H1 (cell line): ENCODE measurements around the gene KRTAP10-2. TPM values are rescaled to one million over a fixed set of nuclear protein-coding genes. Genes with fewer than 3 reads are reported as not detected.

Experiments used
- CTCF ChIA-PET: fragments of 300-600 bp; sonication (Branson Sonifier 250); formaldehyde crosslinking; loops from one replicate; lab custom pipeline; 2021; ENCODE audit not compliant: partially characterized antibody; lab: Charles Lee
- POLR2A ChIA-PET: fragments of 300-600 bp; sonication (Branson Sonifier 250); formaldehyde crosslinking; loops from one replicate; lab custom pipeline; 2021; ENCODE audit warnings: inconsistent platforms; ENCODE audit not compliant: partially characterized antibody; lab: Charles Lee
- DNase-seq, 2 experiments: peaks; one replicate each; pipeline versions ENCODE4 v3.0.0 to v3.0.0-alpha.2; 2010 to 2022; ENCODE audit warnings: low spot score in 2 of 2, low read depth in 1 of 2, mixed read lengths in 1 of 2
- FAIRE-seq: peaks from 2 replicates; lab custom pipeline; 2011; peaks lifted over from hg19 to GRCh38; lab: Jason Lieb, UNC
- H2AFZ ChIP-seq: 2 replicates; pipeline ENCODE4 v1.8.1; 2012; ENCODE audit warnings: low read length, inconsistent platforms
- H2AK5ac ChIP-seq: 2 replicates; pipeline ENCODE4 v1.6.1; 2013; ENCODE audit warnings: low read depth, low read length
- H2BK120ac ChIP-seq: replicated peaks from 2 replicates; pipeline ENCODE3; 2013; ENCODE audit warnings: low read depth, low read length, inconsistent platforms
- H2BK12ac ChIP-seq: 2 replicates; pipeline ENCODE4 v1.6.1; 2013; ENCODE audit warnings: low read depth, low read length
- H2BK15ac ChIP-seq: 2 replicates; pipeline ENCODE4 v1.6.1; 2013; ENCODE audit warnings: low read length
- H2BK20ac ChIP-seq: 2 replicates; pipeline ENCODE4 v1.6.1; 2013; ENCODE audit warnings: low read length
- H2BK5ac ChIP-seq: 2 replicates; pipeline ENCODE4 v1.6.1; 2013; ENCODE audit warnings: low read depth, low read length
- H3K14ac ChIP-seq: 2 replicates; pipeline ENCODE4 v1.6.1; 2013; ENCODE audit warnings: inconsistent platforms; ENCODE audit not compliant: insufficient read length
- H3K18ac ChIP-seq: 2 replicates; pipeline ENCODE4 v1.6.1; 2013; ENCODE audit warnings: low read length; ENCODE audit errors: extremely low read depth
- H3K23ac ChIP-seq: 2 replicates; pipeline ENCODE4 v1.6.1; 2013; ENCODE audit warnings: inconsistent platforms; ENCODE audit not compliant: insufficient read length
- H3K23me2 ChIP-seq: 2 replicates; pipeline ENCODE4 v1.6.1; 2013; ENCODE audit warnings: low read depth, low read length
- H3K27ac ChIP-seq: 2 replicates; pipeline ENCODE4 v1.6.1; 2011; ENCODE audit warnings: low read depth, low read length, inconsistent platforms
- H3K27me3 ChIP-seq, 4 experiments: replicated peaks in 1 of 4; 1 replicate in 1 of 4; 2 replicates in 3 of 4; pipeline versions ENCODE4 v1.6.1 to v1.8.1; 2011 to 2013; ENCODE audit warnings: low read length in 3 of 4, mild to moderate bottlenecking in 3 of 4, inconsistent platforms in 2 of 4, mixed read lengths in 2 of 4, moderate library complexity in 1 of 4; ENCODE audit not compliant: control insufficient read depth in 3 of 4, insufficient read depth in 3 of 4; ENCODE audit errors: extremely low read depth in 1 of 4
- H3K36me3 ChIP-seq, 4 experiments: 2 replicates each; pipeline versions ENCODE4 v1.6.1 to v1.8.1; 2011 to 2013; ENCODE audit warnings: mild to moderate bottlenecking in 4 of 4, low read length in 3 of 4, moderate library complexity in 2 of 4, control low read depth in 1 of 4, inconsistent platforms in 1 of 4; ENCODE audit not compliant: insufficient read depth in 4 of 4, control insufficient read depth in 2 of 4
- H3K4ac ChIP-seq: replicated peaks from 2 replicates; pipeline ENCODE3; 2013; ENCODE audit warnings: low read length, low read depth, mixed read lengths, inconsistent platforms; ENCODE audit not compliant: insufficient read length
- H3K4me1 ChIP-seq, 4 experiments: replicated peaks in 1 of 4; 1 replicate in 1 of 4; 2 replicates in 3 of 4; pipeline versions ENCODE4 v1.6.1 to v1.8.1; 2011 to 2013; ENCODE audit warnings: low read length in 3 of 4, inconsistent platforms in 2 of 4, mixed read lengths in 1 of 4; ENCODE audit not compliant: insufficient read depth in 4 of 4, control insufficient read depth in 3 of 4
- H3K4me2 ChIP-seq, 2 experiments: 2 replicates each; pipeline versions ENCODE4 v1.6.1 to v1.8.1; 2011 to 2013; ENCODE audit warnings: low read depth in 2 of 2, low read length in 2 of 2, control low read depth in 1 of 2, inconsistent platforms in 1 of 2, mild to moderate bottlenecking in 1 of 2; ENCODE audit not compliant: insufficient read depth in 1 of 2
- H3K4me3 ChIP-seq, 4 experiments: fragments of 200-600, 300-600 bp in 1 of 4; sonication (generic), shearing (Covaris generic), sonication (Bioruptor Twin) in 1 of 4; 2 replicates each; pipeline versions ENCODE4 v1.5.1 to v1.8.1; 2011 to 2016; ENCODE audit warnings: low read length in 4 of 4, low read depth in 3 of 4, control low read depth in 2 of 4, inconsistent platforms in 2 of 4, mild to moderate bottlenecking in 2 of 4, mixed read lengths in 1 of 4, moderate library complexity in 1 of 4; ENCODE audit not compliant: insufficient read depth in 2 of 4; ENCODE audit errors: extremely low read depth in 1 of 4
- H3K56ac ChIP-seq: replicated peaks from 2 replicates; pipeline ENCODE3; 2013; ENCODE audit warnings: low read depth, mild to moderate bottlenecking, mixed read lengths, low read length, inconsistent platforms; ENCODE audit not compliant: insufficient read length
- H3K79me1 ChIP-seq: 2 replicates; pipeline ENCODE4 v1.6.1; 2013; ENCODE audit warnings: low read depth, low read length, control low read depth
- H3K79me2 ChIP-seq, 2 experiments: 2 replicates each; pipeline versions ENCODE4 v1.6.1 to v1.8.1; 2012 to 2013; ENCODE audit warnings: low read length in 2 of 2, mild to moderate bottlenecking in 2 of 2, inconsistent platforms in 1 of 2; ENCODE audit not compliant: insufficient read depth in 2 of 2, control insufficient read depth in 1 of 2
- H3K9ac ChIP-seq, 4 experiments: replicated peaks in 1 of 4; 1 replicate in 1 of 4; 2 replicates in 3 of 4; pipeline versions ENCODE4 v1.6.1 to v1.8.1; 2011 to 2013; ENCODE audit warnings: low read depth in 3 of 4, low read length in 3 of 4, control low read depth in 2 of 4, mild to moderate bottlenecking in 2 of 4, moderate library complexity in 2 of 4, inconsistent platforms in 1 of 4; ENCODE audit errors: extremely low read depth in 1 of 4
- H3K9me3 ChIP-seq, 2 experiments: 2 replicates each; pipeline versions ENCODE4 v1.6.1 to v1.8.1; 2012 to 2013; ENCODE audit warnings: mild to moderate bottlenecking in 2 of 2, moderate library complexity in 2 of 2, control low read depth in 1 of 2, inconsistent platforms in 1 of 2, low read depth in 1 of 2, low read length in 1 of 2, mixed read lengths in 1 of 2; ENCODE audit not compliant: insufficient read depth in 2 of 2
- H4K20me1 ChIP-seq, 2 experiments: replicated peaks in 1 of 2; 2 replicates each; pipeline versions ENCODE3 to v1.8.1; 2011 to 2013; ENCODE audit warnings: inconsistent platforms in 2 of 2, low read length in 2 of 2, mild to moderate bottlenecking in 1 of 2; ENCODE audit not compliant: insufficient read depth in 2 of 2, control insufficient read depth in 1 of 2
- H4K5ac ChIP-seq: 2 replicates; pipeline ENCODE4 v1.6.1; 2013; ENCODE audit warnings: low read length, low read depth, mixed read lengths, inconsistent platforms; ENCODE audit not compliant: insufficient read length
- H4K8ac ChIP-seq: 2 replicates; pipeline ENCODE4 v1.8.0; 2013; ENCODE audit warnings: mild to moderate bottlenecking, moderate library complexity, low read length, inconsistent platforms; ENCODE audit not compliant: insufficient read depth; ENCODE audit errors: extremely low read depth
- H4K91ac ChIP-seq: replicated peaks from 2 replicates; pipeline ENCODE3; 2013; ENCODE audit warnings: low read length, mixed read lengths, inconsistent platforms; ENCODE audit not compliant: insufficient read length
- CHD1 ChIP-seq: IDR thresholded peaks from 2 replicates; pipeline ENCODE4 v1.6.1; 2012; ENCODE audit warnings: low read depth, low read length, improper control_type of control experiment
- EZH2 ChIP-seq: fragments of 200-600 bp; sonication (generic); IDR thresholded peaks from 2 replicates; pipeline ENCODE4 v1.7.1; 2012; ENCODE audit warnings: low read depth, mild to moderate bottlenecking, moderate library complexity, low read length, inconsistent platforms; ENCODE audit not compliant: severe bottlenecking
- GTF2F1 ChIP-seq: IDR thresholded peaks from 2 replicates; pipeline ENCODE4 v1.6.1; 2012; ENCODE audit warnings: low read depth, low read length, improper control_type of control experiment, borderline replicate concordance
- KDM1A ChIP-seq: fragments of 200-600, 300-600 bp; sonication (generic); IDR thresholded peaks from 2 replicates; pipeline ENCODE4 v1.7.1; 2016; ENCODE audit warnings: mild to moderate bottlenecking, low read length, borderline replicate concordance
- MAFK ChIP-seq: IDR thresholded peaks from 2 replicates; pipeline ENCODE4 v1.6.1; 2012; ENCODE audit warnings: low read depth, mild to moderate bottlenecking, improper control_type of control experiment, low read length
- RBBP5 ChIP-seq: IDR thresholded peaks from 2 replicates; pipeline ENCODE4 v1.7.1; 2012; ENCODE audit warnings: low read depth, mild to moderate bottlenecking, inconsistent platforms, low read length, moderate library complexity, borderline replicate concordance
- SP1 ChIP-seq: IDR thresholded peaks from 2 replicates; pipeline ENCODE4 v1.6.1; 2011; ENCODE audit warnings: low read depth, low read length
- TAF7 ChIP-seq: optimal IDR thresholded peaks from 2 replicates; pipeline ENCODE3; 2011; ENCODE audit warnings: low read depth, mild to moderate bottlenecking, inconsistent platforms, low read length, moderate library complexity, borderline replicate concordance
- WGBS, 2 experiments: shearing (Covaris generic) in 1 of 2; methylation state at CpG; one replicate each; pipeline versions ENCODE4 v1.1.6 to v1.1.7; 2013 to 2015; ENCODE audit warnings: low lambda C conversion rate in 2 of 2, mixed read lengths in 2 of 2, inconsistent platforms in 1 of 2, low coverage in 1 of 2, missing lambda C conversion rate in 1 of 2; ENCODE audit not compliant: insufficient replicate concordance in 2 of 2, insufficient coverage in 1 of 2, insufficient read length in 1 of 2; ENCODE audit errors: extremely low coverage in 1 of 2, missing lambda C conversion rate in 1 of 2; 5-methylcytosine and 5-hydroxymethylcytosine counted together
- polyA plus RNA-seq, 7 experiments: library from polyadenylated mRNA; depleted of rRNA in 3 of 7; stranded (reverse) in 5 of 7; unstranded in 2 of 7; fragments of >200 nt in 5 of 7; fragments of 200-250 nt in 2 of 7; gene quantifications; 1 replicate in 5 of 7; 2 replicates in 1 of 7; 4 replicates in 1 of 7; pipeline versions ENCODE4 v1.2.1 to v1.2.3, GENCODE V29; 2011 to 2013; ENCODE audit warnings: missing spikeins in 2 of 7, mixed read lengths in 2 of 7
- total RNA-seq: library from RNA; stranded (reverse); fragmentation: NEBNext Ultra II Directional; extraction: Animal tissue kit (Norgen Biotek cat#: 25700); gene quantifications from 2 replicates; pipeline ENCODE4 v1.2.1, GENCODE V29; 2021
- TF ChIP-seq, protein P1 (sequence below), 3 experiments: IDR thresholded peaks; 1 replicate in 2 of 3; 2 replicates in 1 of 3; pipeline versions ENCODE4 v1.5.1 to v1.6.1; 2011; ENCODE audit warnings: low read length in 3 of 3, mild to moderate bottlenecking in 3 of 3, inconsistent platforms in 2 of 3, low read depth in 1 of 3, moderate library complexity in 1 of 3; ENCODE audit not compliant: insufficient read depth in 1 of 3; ENCODE audit errors: control extremely low read depth in 1 of 3
- TF ChIP-seq, protein P2 (sequence below): IDR thresholded peaks from 2 replicates; pipeline ENCODE4 v1.6.1; 2012; ENCODE audit warnings: low read length, inconsistent platforms

The KRTAP10-2 gene
- total and polyA plus RNA-seq, 2 of the 8 experiments (the other 6 are each of a cell fraction or from before 2014, with no cell fraction given): 0.11 TPM; not detected in 1

- no peak for FAIRE-seq
- H4K91ac ChIP-seq: no peak overlapping the region
- CTCF ChIA-PET: interaction anchor here (1.2 to 1.7 kb wide), 3 partner anchors 9 to 74 kb away, joined by 3 to 6 read pairs (median 5); partner anchors contain the start of gene KRTAP10-6
- TF ChIP-seq, protein P1, sequence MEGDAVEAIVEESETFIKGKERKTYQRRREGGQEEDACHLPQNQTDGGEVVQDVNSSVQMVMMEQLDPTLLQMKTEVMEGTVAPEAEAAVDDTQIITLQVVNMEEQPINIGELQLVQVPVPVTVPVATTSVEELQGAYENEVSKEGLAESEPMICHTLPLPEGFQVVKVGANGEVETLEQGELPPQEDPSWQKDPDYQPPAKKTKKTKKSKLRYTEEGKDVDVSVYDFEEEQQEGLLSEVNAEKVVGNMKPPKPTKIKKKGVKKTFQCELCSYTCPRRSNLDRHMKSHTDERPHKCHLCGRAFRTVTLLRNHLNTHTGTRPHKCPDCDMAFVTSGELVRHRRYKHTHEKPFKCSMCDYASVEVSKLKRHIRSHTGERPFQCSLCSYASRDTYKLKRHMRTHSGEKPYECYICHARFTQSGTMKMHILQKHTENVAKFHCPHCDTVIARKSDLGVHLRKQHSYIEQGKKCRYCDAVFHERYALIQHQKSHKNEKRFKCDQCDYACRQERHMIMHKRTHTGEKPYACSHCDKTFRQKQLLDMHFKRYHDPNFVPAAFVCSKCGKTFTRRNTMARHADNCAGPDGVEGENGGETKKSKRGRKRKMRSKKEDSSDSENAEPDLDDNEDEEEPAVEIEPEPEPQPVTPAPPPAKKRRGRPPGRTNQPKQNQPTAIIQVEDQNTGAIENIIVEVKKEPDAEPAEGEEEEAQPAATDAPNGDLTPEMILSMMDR (IDR thresholded peaks at IDR 0.05; ENCODE audit: control extremely low read depth in 1 of 3, insufficient read depth in 1 of 3, low read depth in 1 of 3, low read length in 3 of 3): no peak
- TF ChIP-seq TAF7 (no peak), GTF2F1 (no peak), EZH2 (no peak), MAFK (no peak), SP1 (no peak), KDM1A (no peak), CHD1 (no peak), RBBP5 (no peak)
- TF ChIP-seq, protein P2, sequence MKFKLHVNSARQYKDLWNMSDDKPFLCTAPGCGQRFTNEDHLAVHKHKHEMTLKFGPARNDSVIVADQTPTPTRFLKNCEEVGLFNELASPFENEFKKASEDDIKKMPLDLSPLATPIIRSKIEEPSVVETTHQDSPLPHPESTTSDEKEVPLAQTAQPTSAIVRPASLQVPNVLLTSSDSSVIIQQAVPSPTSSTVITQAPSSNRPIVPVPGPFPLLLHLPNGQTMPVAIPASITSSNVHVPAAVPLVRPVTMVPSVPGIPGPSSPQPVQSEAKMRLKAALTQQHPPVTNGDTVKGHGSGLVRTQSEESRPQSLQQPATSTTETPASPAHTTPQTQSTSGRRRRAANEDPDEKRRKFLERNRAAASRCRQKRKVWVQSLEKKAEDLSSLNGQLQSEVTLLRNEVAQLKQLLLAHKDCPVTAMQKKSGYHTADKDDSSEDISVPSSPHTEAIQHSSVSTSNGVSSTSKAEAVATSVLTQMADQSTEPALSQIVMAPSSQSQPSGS: no peak
These were observed 32.5 kb upstream of the KRTAP10-2 start for GRCh38 chr21:44583800-44584147.

More at GRCh38 chr21:44583800-44584147, 32.5 kb upstream of the KRTAP10-2 start:
- Histone ChIP-seq H2BK12ac (no peak overlapping the region), H3K79me2 (no peaks in the 10 kb centered on the region), H3K4ac (no peak overlapping the region), H3K4me2 (no peak overlapping the region), H3K56ac (no peak overlapping the region), H3K14ac (no peak overlapping the region), H4K8ac (no peak overlapping the region), H3K79me1 (no peaks in the 10 kb centered on the region), H2AFZ (no peak overlapping the region), H3K9me3 (peaks cover 0 to 3% of the 10 kb centered on the region in 2 experiments; a peak in 1 of 4 replicates), H2BK5ac (no peak overlapping the region), H3K36me3 (no peaks in the 10 kb centered on the region), H3K4me1 (no peaks in the 10 kb centered on the region; a peak in 1 of 7 replicates), H3K9ac (no peak overlapping the region), H3K18ac (no peak overlapping the region), H2BK15ac (no peak overlapping the region), H2BK120ac (no peak overlapping the region), H4K20me1 (no peaks in the 10 kb centered on the region), H3K4me3 (no peak overlapping the region), H3K23ac (no peak overlapping the region), H3K27me3 (no peaks in the 10 kb centered on the region), H2BK20ac (no peak overlapping the region), H3K23me2 (no peaks in the 10 kb centered on the region), H2AK5ac (no peak overlapping the region), H4K5ac (no peak overlapping the region), H3K27ac (no peak overlapping the region)
- no peak for DNase-seq
- 84% methylated on average over 6 of the region's 6 CpGs; no CpG with 5 or more reads in 1 of the 2 experiments for WGBS, 2 experiments
- POLR2A ChIA-PET: interaction anchor here (0.9 to 1.9 kb wide), 2 partner anchors 12 to 230 kb away, joined by 3 to 4 read pairs; no protein-coding TSS in a partner anchor
